ENCODE measurements around the gene CHMP4B.

- no peak for TF ChIP-seq CTCF (IDR thresholded peaks at IDR 0.05)
- TF ChIP-seq ZFX (IDR thresholded peaks at IDR 0.05; ENCODE audit: borderline replicate concordance) = no peak
Observed at GRCh38 chr20:33781945-33782344, 29.2 kb upstream of the CHMP4B start.
